Fibroblast of peridontal ligament (primary cell): ENCODE measurements around the gene KSR2.
"Not testable (repeated sequence)": the region's sequence is repeated elsewhere in the genome, so short reads cannot be mapped to it uniquely, and the experiment has no call there.

Source experiments
- DNase-seq: peaks from one replicate; pipeline ENCODE4 v3.0.0-alpha.2; 2010; ENCODE audit errors: extremely low read depth

The KSR2 gene

GRCh38 chr12:117967512-117967911 is 1.3 kb downstream of the KSR2 start:
- DNase-seq, result no peak

GRCh38 chr12:117967043-117967442 is 1.7 kb downstream of the KSR2 start:
- no peak for DNase-seq

- DNase-seq, result no peak
Measured at GRCh38 chr12:117966511-117966910, 2.3 kb downstream of the KSR2 start.

GRCh38 chr12:117963836-117964235 is 5.0 kb downstream of the KSR2 start:
- DNase-seq, result no peak

- no peak for DNase-seq
Measured at GRCh38 chr12:117936722-117937484, 31.9 kb downstream of the KSR2 start.

GRCh38 chr12:117933545-117933944 is 35.2 kb downstream of the KSR2 start:
- no peak for DNase-seq

- DNase-seq, result no peak
Measured at GRCh38 chr12:117926391-117926899, 42.3 kb downstream of the KSR2 start.

GRCh38 chr12:117921929-117922777 is 46.6 kb downstream of the KSR2 start:
- DNase-seq, result no peak

GRCh38 chr12:117919479-117919878 is 49.3 kb downstream of the KSR2 start:
- no peak for DNase-seq

- no peak for DNase-seq
Measured at GRCh38 chr12:117914686-117915085, 54.1 kb downstream of the KSR2 start.

- no peak for DNase-seq
Measured at GRCh38 chr12:117912756-117913155, 56.0 kb downstream of the KSR2 start.

- no peak for DNase-seq
Measured at GRCh38 chr12:117908411-117908810, 60.4 kb downstream of the KSR2 start.

- no peak for DNase-seq
Measured at GRCh38 chr12:117907108-117907689, 61.6 kb downstream of the KSR2 start.

- no peak for DNase-seq
Measured at GRCh38 chr12:117904051-117904450, 64.7 kb downstream of the KSR2 start.

GRCh38 chr12:117903110-117903840 is 65.5 kb downstream of the KSR2 start:
- DNase-seq, result no peak

- no peak for DNase-seq
Measured at GRCh38 chr12:117901631-117902030, 67.2 kb downstream of the KSR2 start.

GRCh38 chr12:117900561-117900960 is 68.2 kb downstream of the KSR2 start:
- peak; percentile 4 for DNase-seq

- DNase-seq, result no peak
Measured at GRCh38 chr12:117897372-117898161, 71.2 kb downstream of the KSR2 start.

- DNase-seq, result no peak
Measured at GRCh38 chr12:117896009-117896408, 72.8 kb downstream of the KSR2 start.

- no peak for DNase-seq
Measured at GRCh38 chr12:117892441-117892840, 76.3 kb downstream of the KSR2 start.

- not testable (repeated sequence) for DNase-seq
Measured at GRCh38 chr12:117891265-117891664, 77.5 kb downstream of the KSR2 start.
